Measurements from ENCODE around the gene NUP153.

GRCh38 chr6:17650656-17651309 is 55.9 kb downstream of the NUP153 start:
- TF ChIP-seq CTCF (IDR thresholded peaks at IDR 0.05; ENCODE audit: low read depth, low read length) (no peak), POLR2A (IDR thresholded peaks at IDR 0.05; ENCODE audit: extremely low read depth, insufficient read length) (no peak), MAX (IDR thresholded peaks at IDR 0.05; ENCODE audit: low read depth, low read length) (no peak), MYC (IDR thresholded peaks at IDR 0.05; ENCODE audit: low read depth, low read length) (no peak)

Data from NB4 (cell line).